ENCODE results near the gene KRT86. TPM values are rescaled to one million over a fixed set of nuclear protein-coding genes. Genes with fewer than 3 reads are reported as not detected.

The KRT86 gene
- total RNA-seq, 4 donors from 2014 or later, result 1.7 TPM; not detected in 3

DNA sequence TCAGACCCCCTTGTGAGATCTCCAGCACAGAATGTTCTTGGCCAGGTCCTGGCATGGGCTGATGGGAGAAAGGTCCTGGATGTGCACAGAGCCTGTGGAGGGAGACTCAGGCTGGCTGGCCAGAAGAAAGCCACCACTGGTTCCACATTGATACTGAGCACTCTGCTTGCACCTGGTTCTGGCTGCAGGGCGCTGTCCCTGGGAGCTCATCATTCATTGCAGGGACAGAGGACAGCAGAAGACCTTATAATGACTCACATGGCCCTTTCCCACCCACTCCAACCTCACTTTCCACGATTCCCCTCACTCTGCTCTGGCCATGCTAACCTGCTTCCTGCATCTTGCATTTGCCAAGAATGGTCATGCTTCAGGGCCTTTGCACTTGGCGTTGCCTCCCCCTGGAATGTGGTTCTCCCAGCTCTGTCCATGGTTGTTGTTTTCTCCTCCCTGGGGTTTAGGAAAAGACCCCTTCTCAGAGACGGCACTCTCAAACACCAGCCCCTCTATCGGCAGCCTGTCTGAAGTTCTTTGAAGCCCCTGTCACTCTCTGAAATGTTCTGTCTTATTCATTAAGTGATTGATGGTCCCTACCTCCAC lies 31.1 kb upstream of the KRT86 start:
- Histone ChIP-seq H3K9me3 (no peaks in the 10 kb centered on the region), H3K27me3 (no peaks in the 10 kb centered on the region), H3K36me3 (no peaks in the 10 kb centered on the region), H3K4me3 (no peak overlapping the region), H3K27ac (peak overlapping the region in 2 of 4 donors; percentile 36 to 68), H3K4me1 (peaks cover 0 to 32% (median 13%) of the 10 kb centered on the region in 3 donors)
- ATAC-seq, result no peak
- TF ChIP-seq EP300 (IDR thresholded peaks at IDR 0.05) (no peak), POLR2AphosphoS5 (IDR thresholded peaks at IDR 0.05) (no peak), CTCF (IDR thresholded peaks at IDR 0.05) (no peak), POLR2A (IDR thresholded peaks at IDR 0.05) (no peak)
- 48 to 85% methylated on average over 2 to 3 of the region's 5 CpGs for whole genome bisulfite sequencing, 2 donors (ENCODE audit: low coverage in 1 of 2)

DNA sequence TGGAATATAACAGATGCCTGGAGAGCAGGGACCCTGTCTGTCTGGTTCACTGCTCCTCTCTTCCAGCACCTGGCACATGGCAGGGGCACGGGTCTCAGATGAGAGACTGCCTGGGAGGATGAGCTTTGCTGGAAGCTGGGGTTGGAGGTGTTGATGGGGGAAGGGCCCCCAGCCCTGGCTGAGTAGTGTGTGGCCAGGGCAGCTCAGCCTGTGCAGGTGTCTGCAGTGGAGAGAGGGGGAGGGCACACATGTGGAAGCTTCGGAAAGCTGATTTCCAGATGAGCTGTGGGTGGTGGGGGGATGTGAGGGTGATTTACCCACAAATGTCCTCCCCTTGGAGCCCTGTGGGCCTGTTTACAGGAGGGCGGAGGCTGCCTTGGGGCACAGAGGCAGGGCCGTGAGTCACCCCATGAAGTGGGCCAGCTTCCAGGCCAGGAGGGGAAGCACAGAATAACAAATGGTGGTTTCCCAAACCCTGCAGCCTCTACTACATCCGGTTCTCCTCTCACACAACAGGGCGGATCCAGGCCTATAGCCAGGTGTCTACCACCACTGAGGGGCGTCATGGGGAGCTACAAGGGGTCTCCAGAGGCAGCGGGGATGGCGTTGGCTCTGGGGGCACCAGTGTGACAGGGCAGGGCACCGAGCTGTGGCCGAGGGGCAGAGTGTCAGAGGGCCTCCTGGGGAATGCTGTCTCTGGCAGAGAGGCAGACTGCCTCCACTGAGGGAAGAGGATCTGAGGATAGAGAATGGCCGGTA lies 30.4 kb upstream of the KRT86 start:
- peak overlapping the region in 3 of 4 donors; percentile 18 to 68 (median 36) for H3K27ac ChIP-seq
- no peak overlapping the region for H3K4me3 ChIP-seq
- peak; percentile 92 for ATAC-seq
- 80% methylated on average over 2 of the region's 12 CpGs; no CpG with 5 or more reads in 1 of the 2 donors for WGBS, 2 donors (ENCODE audit: low coverage in 1 of 2)
- H3K4me1 ChIP-seq, result peaks cover 0 to 39% (median 17%) of the 10 kb centered on the region in 3 donors
- TF ChIP-seq EP300 (IDR thresholded peaks at IDR 0.05) (no peak), POLR2AphosphoS5 (IDR thresholded peaks at IDR 0.05) (peak; percentile 78), CTCF (IDR thresholded peaks at IDR 0.05) (no peak)
- no peaks in the 10 kb centered on the region for H3K36me3 ChIP-seq
- H3K9me3 ChIP-seq, result no peaks in the 10 kb centered on the region
- H3K27me3 ChIP-seq, result peaks cover 5% of the 10 kb centered on the region

- Histone ChIP-seq H3K27ac (peak overlapping the region in 3 of 4 donors; percentile 18 to 68 (median 36)), H3K4me1 (peaks cover 0 to 45% (median 17%) of the 10 kb centered on the region in 3 donors), H3K36me3 (no peaks in the 10 kb centered on the region), H3K4me3 (no peak overlapping the region), H3K27me3 (peaks cover 10% of the 10 kb centered on the region), H3K9me3 (no peaks in the 10 kb centered on the region)
- no peak for TF ChIP-seq CTCF (IDR thresholded peaks at IDR 0.05)
- TF ChIP-seq POLR2A (IDR thresholded peaks at IDR 0.05), result no peak
- TF ChIP-seq POLR2AphosphoS5 (IDR thresholded peaks at IDR 0.05), result no peak
- no peak for TF ChIP-seq EP300 (IDR thresholded peaks at IDR 0.05)
- no CpG with 5 or more reads among the region's 3 CpGs for WGBS, 2 donors (ENCODE audit: low coverage in 1 of 2)
- ATAC-seq, result no peak
Observed at GRCh38 chr12:52244615-52244994, 29.8 kb upstream of the KRT86 start.

GRCh38 chr12:52245259-52245961 lies 29.0 kb upstream of the KRT86 start:
- peaks cover 0 to 53% (median 17%) of the 10 kb centered on the region in 3 donors for H3K4me1 ChIP-seq
- no peak for TF ChIP-seq POLR2A (IDR thresholded peaks at IDR 0.05)
- no peak for TF ChIP-seq POLR2AphosphoS5 (IDR thresholded peaks at IDR 0.05)
- no peak for TF ChIP-seq CTCF (IDR thresholded peaks at IDR 0.05)
- no peak for TF ChIP-seq EP300 (IDR thresholded peaks at IDR 0.05)
- H3K4me3 ChIP-seq, result no peak overlapping the region
- no peak for ATAC-seq
- H3K9me3 ChIP-seq, result no peaks in the 10 kb centered on the region
- no peaks in the 10 kb centered on the region for H3K36me3 ChIP-seq
- no peak overlapping the region for H3K27ac ChIP-seq
- peaks cover 19% of the 10 kb centered on the region for H3K27me3 ChIP-seq
- 71 to 92% methylated on average over 1 to 9 of the region's 20 CpGs for WGBS, 2 donors (ENCODE audit: low coverage in 1 of 2)

All from gastroesophageal sphincter (tissue), 4 donors.